ENCODE data around the gene CD84.
"Not testable (repeated sequence)": the region's sequence is repeated elsewhere in the genome, so short reads cannot be mapped to it uniquely, and the experiment has no call there.

Gene CD84, protein sequence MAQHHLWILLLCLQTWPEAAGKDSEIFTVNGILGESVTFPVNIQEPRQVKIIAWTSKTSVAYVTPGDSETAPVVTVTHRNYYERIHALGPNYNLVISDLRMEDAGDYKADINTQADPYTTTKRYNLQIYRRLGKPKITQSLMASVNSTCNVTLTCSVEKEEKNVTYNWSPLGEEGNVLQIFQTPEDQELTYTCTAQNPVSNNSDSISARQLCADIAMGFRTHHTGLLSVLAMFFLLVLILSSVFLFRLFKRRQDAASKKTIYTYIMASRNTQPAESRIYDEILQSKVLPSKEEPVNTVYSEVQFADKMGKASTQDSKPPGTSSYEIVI

DNA sequence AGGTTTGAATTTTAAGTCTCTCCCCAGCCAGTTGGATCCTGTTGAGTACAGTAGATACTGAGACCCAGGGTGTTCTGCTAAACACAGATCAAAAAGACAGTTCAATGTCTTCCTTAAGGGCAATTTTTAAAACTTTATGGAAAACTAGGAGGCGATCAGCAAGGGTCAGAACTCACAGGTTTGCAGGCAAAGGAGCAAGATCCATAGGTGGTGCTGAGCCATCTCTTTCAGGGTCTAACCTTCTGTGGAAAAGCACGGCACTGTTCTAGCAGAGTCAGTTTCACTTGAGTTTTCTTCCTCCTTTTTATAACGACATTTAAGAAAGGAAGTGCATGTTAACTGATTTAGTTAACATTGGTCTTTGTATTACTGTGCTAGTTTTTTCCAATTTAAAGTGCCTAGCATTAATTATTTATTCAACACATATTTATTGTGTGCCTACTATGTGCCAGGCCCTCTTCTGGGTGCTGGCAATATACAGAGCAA is at the start of gene CD84:
Gene CD84 (minus strand): TSS at position 281 of the 486 bp plus-strand sequence. CDS start 59 bp downstream, at position 222.
- no peak for DNase-seq (ENCODE audit: low spot score)

DNA sequence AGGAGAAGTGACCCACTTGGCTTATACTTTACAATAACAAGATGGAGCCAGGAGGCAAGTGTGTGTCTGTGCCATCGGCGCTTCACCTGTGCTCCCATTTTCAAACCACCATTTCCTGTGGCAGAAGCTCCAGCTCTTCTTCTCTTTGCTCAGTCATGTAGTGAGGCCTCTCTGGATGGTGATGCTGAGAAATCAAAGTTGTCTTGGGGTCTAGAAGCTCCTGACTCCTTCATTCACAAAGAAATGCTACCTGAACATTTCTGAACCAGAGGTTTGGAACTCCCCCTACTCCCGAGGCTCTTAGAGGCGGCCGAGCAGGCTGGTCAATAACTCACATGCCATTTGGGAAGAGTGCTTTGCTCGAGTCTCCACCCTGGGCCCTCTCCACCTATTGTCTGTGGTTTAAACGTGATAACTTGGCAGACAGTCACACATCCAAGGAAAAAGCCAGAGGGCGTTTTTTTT is 49.5 kb upstream of the CD84 start:
- no peak for DNase-seq (ENCODE audit: low spot score)

DNA sequence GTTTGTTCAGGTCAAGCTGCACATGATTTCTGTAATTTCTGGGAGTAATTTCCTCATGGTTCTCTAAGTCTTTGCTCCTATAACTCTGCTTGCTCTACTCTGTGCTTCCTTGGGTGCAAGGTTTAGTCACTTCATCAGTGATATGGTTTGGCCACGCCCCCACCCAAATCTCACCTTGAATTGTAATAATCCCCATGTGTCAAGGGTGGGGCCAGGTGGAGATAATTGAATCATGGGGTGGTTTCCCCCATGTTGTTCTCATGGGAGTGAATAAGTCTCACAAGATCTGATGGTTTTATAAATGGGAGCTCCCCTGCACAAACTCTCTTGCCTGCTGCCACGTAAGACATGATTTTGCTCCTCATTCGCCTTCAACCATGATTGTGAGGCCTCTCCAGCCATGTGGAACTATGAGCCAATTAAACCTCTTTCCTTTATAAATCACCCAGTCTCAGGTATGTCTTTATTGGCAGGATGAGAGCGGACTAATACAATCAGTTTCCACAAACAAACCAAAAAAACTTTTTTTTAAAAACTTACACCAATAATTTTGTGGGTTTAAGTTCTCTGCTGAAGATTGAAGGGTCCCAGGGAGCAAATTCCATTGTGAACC is 48.5 kb upstream of the CD84 start:
- DNase-seq (ENCODE audit: low spot score), result not testable (repeated sequence)

DNA sequence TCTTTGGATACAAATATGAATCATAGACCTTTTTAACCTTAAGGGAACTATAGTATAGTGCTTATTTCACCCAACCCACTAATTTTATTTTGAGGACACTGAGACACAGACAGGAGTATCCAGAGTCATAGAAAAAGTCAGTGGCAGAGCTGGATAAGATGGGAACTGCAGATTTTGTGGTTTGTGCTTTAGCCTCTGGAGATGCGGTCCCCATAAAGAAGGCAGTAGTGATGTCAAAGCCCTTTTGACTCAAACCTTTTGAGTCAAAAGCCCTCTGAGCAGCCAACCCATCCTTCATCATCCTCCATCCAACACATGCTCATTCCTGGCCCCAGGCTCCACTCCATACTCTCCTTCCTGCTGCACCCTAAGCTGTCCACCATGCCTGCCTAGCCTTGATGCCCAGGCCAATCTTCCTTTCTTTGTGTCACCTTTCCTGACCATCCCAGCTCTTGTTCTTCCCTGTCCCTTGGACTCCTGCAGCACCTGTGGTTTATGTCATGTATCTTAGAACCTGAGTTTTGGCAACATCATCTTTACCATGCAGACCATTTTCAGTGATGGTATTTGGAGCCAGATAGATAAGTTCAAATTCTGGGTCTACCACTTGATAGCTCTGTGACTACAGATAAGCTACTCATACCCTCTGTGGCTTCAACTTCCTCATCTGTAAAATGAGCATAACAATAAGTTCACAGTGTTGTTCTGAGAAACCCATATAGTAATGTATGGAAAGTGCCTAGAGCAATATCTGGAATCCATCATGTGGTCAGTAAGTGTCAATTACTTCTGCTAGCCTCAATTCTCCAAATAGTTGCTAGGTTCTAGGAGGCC is 47.4 kb upstream of the CD84 start:
- DNase-seq (ENCODE audit: low spot score), result no peak

DNA sequence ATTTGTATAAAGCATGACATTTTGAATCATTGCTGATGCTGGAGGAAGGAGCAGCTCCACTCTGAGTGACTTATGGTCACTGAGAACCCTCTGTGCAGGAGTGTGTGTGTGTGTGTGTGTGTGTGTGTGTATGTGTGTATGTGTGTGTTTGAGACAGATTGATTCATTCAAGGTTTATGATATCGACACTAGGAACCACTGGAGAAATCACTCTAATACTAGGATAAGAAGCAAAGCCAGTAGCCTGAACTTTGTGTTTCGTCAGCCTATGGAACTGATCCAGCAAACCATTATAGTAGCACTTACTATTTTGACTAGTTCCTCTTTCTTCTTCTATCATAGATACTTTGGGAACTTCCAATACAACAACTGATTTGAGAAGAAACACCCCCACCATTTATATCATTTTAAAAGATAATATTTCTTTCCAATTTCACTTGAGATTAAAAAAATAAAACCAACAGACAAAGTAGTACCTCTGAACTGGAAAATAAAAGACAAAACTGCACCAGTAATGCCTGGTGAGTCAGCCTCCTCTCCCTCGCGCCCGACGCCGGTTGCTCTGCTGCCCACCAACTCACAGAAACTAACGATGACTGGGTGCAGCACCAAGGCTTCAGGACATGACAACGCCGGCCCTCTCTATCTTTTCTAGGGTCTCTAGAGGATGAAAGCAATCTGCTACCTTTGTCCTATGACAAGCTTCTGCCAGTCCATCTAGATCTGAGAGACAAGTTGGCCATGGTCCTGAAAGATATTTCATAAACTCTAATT is 46.6 kb upstream of the CD84 start:
- peak; percentile 29 for DNase-seq (ENCODE audit: low spot score)

DNA sequence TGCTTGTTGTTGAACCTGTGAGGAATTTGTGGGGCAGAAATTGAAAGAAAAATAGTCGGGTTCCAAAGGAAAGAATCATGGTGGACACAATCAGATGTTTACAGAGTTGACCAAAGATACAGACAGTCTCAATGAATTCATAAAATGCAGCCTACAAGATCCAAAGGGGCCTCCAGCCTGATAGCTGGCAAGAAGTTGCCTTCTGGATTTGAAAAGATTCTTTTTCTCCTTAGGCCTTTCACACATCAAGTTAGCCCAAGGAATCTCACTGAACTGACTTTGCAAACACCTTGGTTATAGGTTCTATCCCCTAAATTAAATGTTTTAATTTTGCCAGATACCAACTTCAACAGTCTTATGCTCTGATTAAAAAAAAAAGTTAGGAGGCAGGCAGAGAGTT is 46.0 kb upstream of the CD84 start:
- no peak for DNase-seq (ENCODE audit: low spot score)

DNA sequence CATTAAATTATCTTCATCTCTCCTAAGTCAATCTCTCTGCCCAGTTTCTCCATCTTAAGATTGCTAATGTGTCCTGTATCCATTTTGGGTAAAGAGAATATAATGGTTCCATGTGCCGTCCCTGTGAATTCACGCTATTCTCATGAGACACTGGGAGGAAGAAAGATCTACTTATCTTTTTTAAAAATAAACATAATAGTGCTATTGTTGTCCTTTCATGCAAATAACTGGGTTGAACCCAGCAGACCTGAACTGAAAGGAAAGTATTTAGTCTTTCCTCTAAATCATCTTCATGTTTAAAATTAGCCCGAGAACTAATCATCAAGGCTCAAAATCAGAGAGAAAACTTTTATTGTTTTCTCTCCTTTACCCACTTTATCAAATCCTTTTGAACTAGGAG is 45.2 kb upstream of the CD84 start:
- no peak for DNase-seq (ENCODE audit: low spot score)

DNA sequence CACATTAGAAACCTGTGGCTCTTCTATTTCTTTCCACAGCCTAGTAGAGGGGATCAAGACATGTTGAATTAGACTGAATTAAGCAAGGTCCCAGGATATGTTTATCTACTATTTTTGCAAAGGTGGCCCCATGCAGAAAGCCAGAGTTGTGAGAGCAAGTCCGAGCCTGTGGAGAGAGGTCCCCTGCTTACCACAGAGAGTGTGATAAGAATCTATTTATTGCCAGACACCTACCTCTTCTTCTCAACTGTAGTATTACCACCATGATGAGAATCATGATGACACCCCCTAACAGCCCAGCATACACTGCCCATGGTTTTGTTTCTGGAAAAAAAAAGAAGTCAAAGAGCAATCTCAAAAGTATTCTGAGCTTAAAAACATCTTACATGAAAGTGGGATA is 44.6 kb upstream of the CD84 start:
- no peak for DNase-seq (ENCODE audit: low spot score)

DNA sequence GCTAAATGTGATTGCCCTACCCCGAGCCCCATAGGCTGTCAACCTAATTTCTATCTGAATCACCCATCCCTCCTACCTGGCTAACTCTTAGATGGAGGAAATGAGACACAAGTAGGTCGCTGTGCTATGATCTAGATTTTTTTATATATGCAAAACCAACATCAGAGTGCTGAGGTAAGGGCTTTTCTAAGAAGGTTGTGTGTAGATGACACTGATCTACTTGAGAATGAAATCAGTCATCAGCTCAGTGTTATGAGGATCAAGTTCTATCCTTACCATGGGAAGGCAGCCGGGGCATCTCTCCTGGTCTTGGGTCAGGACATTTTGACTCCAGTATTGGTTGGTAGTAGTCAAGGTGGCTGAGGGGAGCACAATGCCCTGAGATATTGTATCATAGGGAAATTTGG is 43.9 kb upstream of the CD84 start:
- DNase-seq (ENCODE audit: low spot score), result no peak

DNA sequence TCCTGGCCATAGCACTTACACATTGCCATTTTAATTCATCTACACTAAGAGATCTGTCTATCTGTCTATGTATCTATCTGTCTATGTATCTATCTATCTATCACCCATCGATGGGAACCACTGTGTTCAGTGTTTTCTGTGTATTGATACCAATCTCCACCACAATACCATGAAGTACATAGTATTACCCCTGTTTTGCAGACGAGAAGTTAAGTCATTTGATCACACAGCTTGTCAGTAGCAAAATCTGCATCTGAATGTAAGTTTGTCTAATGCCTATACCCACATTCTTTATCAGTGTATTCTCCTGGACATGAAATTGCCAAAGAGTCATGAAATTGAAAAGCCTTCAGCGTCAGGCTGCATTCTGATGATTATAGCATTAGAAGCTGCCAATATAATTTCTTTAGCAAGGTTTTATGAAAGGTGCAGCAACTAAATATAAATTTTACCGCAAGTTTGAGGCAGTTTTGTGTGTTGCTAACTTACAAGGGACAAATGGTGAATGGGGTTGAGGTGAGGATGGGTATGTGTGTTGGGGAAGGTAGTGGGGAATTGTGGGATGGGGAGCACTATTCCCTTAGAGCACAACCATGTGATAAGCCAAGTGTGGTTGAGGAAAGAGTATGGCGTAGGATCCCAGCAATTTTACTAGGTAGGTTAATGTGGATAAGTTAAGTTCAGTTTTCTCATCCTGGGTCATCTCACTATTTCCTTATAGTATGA is 43.4 kb upstream of the CD84 start:
- DNase-seq (ENCODE audit: low spot score), result no peak

DNA sequence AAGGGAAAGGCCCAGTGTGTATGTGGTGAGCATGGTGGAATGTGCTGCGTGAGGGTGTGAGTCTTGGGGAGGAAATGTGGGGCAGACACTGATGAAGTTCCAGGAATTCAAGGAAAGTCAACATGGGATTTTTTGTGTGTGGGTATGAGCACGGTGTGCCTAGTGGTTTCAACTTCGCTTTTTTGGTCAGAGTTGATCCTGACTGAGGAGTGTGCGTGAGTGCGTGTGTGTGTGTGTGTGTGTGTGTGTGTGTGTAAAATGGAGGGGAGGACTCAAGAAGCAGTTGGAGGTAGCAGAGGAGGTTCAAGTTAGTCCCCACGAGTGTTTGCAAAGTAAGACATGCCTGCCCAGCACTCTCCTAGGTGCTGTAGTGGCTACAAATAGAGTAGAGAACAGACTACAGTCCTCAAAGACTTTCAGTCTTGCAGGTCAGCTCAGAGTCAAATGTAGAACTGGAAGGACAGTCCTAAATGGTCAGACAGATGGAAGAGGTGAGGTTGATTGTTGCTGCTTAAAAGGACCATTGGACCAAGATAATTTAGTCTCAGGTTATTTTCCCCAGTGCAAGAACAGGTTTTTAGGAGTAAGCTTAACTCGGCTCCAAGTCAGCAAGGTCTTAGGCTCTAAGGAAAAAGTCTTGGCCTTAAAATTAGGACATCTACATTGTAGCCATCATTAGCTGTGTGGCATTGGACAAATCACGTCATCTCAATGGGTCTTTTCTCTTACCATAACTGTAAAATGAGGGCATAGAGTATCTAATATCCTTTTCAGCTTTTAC is 42.5 kb upstream of the CD84 start:
- DNase-seq (ENCODE audit: low spot score), result no peak

DNA sequence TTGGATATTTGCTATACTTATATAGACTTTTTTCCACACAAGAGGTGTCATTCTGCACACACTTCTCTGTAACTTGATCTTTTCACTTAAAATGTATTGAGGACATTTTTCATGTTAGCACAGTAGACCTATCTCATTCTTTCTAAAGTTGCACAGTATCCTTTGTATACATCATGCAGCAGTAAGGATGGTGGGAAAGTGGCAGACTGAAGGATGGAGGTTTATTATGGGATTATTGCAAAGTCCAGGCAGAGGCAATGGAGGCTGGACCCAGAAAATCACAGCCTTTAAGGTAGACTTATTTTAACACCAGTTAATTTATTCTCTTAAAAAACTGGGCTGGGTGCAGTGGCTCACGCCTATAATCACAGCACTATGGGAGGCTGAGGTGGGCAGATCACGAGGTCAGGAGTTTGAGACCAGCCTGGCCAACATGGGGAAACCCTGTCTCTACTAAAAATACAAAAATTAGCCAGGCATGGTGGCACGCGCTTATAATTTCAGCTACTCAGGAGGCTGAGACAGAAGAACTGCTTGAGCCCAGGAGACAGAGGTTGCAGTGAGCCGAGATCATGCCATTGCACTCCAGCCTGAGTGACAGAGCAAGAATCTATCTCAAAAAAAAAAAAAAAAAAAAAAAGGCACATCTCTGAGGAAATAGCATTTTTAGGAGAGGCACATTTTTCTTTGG is 41.8 kb upstream of the CD84 start:
- no peak for DNase-seq (ENCODE audit: low spot score)

DNA sequence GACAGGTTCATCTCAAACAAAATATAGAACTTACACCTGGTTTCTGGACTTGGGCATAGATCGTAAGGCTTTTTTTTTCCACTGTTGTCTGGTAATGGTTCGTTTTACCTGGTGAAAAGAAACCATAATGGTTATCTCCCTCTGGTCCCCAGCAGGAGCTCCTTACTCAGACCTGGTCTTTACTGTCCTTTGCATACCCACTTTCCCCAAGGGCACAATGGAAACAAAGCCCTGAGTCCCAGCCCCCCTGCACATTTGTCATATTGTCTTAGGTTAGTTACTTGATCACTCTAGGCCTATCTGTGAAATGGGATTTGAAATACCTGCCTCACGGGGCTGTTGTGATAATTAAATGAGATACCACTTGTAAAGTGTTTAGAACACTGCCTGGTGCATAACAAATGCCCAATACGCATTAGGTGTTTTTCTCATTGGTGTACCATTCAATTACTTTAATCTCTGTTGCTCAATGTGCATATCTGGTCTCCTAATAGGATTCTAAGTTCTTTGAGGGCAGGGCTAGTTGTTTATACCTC is 40.5 kb upstream of the CD84 start:
- no peak for DNase-seq (ENCODE audit: low spot score)

DNA sequence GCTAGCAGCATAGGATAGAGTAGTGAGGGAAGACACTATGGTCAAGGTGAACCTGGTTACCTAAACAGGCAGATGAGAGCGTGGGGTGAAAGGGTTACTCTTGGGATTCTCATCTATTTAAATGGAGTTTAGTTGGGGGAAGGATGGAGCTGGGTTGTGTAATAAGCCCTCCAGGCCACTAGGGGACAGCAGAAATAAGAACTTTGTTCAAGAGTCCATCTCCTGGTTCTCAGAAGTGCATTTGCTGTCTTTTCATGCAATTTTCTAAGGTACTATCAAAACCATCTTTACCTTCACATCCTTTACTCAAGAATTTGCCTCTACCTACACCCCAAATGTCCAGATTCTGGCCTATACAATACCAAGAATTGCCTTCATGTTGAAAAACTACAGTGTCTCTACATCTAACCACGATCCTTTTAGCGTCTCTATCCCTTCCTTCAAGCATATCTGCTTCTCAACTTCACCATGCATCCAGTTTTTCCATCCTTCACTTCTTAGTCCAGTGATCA is 39.5 kb upstream of the CD84 start:
- no peak for DNase-seq (ENCODE audit: low spot score)

DNA sequence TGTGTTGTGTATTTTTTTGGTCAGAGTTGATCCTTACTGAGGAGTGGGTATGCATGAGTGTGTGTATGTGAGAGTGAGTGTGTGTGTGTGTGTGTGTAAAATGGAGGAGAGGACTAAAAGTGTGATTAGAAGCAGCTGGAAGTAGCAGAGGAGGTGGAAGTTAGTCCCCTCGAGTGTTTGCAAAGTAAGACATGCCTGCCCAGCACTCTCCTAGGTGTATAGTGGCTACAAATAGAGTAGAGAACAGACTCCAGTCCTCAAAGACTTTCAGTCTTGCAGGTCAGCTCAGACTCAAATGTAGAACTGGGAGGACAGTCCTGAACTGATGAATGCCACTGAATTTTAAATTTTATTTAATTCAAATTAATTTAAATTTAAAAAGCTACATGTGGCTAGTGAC is 39.0 kb upstream of the CD84 start:
- no peak for DNase-seq (ENCODE audit: low spot score)

DNA sequence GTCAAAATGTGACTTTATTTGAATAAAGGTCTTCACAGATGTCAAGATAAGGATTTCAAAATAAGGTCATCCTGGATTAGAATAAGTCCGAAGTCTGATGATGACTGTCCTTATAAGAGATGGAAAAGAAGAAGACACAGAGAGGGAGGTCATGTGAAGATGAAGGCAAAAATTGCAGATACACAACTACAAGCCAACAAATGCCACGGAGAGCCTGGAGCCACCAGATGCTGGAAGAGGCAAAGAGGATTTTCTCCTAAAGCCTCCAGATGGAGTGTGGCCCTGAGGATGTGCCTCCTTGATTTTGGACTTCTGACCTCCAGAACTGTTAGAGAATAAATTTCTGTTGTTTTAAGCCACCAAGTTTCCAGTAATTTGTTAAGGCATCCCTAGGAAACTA is 36.4 kb upstream of the CD84 start:
- DNase-seq (ENCODE audit: low spot score), result no peak

DNA sequence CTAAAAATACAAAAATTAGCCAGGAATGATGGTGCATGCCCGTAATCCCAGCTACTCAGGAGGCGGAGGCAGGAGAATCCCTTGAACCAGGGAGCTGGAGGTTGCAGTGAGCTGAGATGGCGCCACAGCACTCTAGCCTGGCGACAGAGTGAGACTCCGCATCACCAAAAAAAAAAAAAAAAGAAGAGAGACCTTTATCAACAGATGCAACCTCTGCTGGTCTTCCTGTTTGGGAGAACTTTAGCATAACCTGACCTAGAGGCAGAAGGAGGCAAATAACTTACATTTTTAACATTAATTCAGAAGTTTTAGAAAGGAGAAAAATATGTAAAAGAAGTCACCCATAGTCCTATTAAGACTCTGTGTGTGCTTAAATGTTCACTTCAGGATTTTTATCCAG is 35.1 kb upstream of the CD84 start:
- DNase-seq (ENCODE audit: low spot score), result no peak

DNA sequence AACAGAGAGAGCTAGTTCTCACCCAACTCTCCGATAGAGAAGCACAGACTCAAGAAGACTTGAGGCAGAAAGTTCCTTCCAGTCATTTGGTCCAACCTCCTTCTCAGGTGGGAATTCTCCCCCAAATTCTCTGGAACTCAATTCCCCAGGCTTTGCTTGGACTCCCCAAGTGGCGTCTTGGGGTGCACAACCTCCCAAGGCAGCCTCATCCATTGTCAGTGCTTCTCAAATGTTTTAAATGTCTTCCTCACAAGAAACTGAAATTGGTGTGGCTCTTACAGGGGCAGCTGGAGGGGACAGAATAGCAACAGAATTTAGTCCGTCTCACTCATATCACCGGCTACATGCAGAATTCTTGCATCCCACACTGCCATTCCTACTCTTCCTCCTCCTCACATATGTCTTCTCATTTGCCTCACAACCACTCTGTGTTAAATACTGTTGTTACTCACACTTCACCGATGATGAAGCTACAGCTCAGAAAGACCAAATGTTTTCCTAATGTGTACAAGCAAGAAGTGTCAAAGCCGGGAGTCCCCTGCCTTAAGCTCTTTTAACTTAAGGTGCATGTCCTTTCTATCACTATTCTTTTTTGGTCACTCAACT is 33.4 kb upstream of the CD84 start:
- DNase-seq (ENCODE audit: low spot score), result no peak

Data from globus pallidus (tissue), 1 donor.